Effector CD4-positive, alpha-beta T cell (primary cell): ENCODE data around the gene HOXA4.

Experiments
- DNase-seq: peaks from one replicate; pipeline ENCODE4 v3.0.0-alpha.2; 2020

Gene HOXA4

GRCh38 chr7:27146491-27147198, 16.1 kb upstream of the HOXA4 start:
- no peak for DNase-seq

DNA sequence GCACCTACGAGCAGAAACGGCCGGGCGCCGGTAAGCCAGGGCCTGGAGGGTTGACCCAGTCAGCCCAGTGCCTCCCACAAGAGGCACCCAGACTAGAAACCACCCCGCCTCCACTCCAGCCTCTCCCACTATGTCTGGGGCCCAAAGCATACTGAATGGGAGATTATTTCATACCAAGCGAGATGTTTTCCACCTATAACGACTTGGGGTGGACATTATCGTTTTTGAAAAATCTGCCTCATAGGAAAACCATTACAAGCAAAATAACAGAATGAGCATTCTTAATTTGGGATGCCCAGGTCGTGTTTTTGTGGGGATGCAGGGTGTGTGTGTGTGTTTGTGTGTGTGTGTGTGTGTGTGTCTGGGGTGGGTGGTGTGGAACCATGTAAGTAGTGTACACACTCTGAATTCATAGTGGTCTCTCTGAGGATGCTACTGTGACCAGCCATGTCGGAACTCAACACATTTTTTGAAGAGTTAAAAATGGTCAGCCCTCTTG, 15.4 kb upstream of the HOXA4 start:
- no peak for DNase-seq

- no peak for DNase-seq
Observed at GRCh38 chr7:27145165-27145913, 14.8 kb upstream of the HOXA4 start.

DNA sequence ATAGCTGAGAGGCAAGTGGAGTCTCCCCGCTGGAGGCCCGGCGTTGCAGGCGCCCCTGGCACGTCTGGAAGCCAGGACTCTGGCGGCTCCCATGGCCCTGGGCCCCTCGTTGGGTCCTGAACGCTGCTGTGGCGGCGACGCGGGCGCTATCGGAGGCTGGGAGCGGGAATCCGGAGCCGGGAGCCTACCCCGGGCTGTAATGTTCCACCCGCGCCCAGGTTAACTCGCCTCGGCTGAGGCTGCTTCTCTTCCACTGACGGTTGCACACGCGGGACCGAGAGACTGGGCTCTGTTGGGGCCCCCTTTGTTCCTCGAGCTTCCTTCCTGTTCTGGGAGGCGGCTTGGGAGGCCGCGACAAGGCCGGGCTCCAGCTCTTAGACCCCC, 14.2 kb upstream of the HOXA4 start:
- no peak for DNase-seq

DNA sequence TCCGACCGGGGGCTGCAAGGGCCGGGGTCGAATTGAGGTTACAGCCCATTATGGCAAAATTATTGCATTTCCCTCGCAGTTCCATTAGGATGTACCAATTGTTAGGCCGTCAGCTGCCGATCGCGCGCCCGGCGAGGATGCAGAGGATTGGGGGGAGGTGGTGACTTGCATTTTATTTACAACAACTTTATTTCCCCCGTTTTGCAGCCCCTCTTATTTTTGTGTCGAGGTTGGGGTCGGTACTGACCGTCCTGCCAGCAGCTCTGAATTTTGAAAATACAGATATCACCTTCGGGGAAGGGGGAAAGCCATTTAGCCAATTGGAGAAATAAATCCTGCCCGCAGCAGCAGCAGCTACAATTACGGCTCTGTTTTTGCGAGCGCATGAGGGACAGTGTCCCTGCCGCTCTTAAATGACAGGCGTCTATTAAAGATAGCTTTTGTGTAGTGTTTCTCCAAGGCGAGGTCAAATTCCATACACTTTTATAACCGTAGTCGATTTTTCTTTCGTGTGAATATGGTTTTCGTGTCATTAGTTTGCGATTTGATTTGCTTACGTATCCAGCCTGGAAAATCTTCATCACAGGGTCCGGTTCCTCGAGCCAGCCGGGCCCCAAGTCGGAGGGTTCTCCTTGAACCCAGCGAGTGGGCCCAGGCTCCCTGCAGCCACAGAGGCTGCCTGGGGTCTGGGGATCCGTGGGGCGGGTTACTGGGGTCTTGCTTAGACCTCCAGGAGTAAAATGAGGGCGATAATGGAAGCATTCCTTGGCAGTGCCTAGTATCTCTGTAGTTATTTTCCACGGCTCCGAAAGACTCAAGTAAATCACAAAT, 13.6 kb upstream of the HOXA4 start:
- DNase-seq = no peak

DNA sequence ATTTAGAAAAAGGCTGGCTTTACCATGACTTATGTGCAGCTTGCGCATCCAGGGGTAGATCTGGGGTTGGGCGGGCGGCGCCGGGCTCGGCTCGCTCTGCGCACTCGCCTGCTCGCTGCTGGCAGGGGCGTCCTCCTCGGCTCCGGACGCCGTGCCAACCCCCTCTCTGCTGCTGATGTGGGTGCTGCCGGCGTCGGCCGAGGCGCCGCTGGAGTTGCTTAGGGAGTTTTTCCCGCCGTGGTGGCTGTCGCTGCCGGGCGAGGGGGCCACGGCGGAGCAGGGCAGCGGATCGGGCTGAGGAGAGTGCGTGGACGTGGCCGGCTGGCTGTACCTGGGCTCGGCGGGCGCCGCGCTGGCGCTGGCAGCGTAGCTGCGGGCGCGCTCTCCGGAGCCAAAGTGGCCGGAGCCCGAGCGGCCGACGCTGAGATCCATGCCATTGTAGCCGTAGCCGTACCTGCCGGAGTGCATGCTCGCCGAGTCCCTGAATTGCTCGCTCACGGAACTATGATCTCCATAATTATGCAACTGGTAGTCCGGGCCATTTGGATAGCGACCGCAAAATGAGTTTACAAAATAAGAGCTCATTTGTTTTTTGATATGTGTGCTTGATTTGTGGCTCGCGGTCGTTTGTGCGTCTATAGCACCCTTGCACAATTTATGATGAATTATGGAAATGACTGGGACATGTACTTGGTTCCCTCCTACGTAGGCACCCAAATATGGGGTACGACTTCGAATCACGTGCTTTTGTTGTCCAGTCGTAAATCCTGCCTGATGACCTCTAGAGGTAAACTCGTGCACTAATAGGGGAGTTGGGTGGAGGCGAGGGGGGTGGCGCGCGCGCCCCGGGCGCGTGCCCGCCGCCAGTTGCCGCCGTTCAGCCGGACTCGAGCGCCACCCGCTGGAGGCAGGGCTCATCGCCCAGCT, 12.7 kb upstream of the HOXA4 start, which contains the start of gene HOXA5:
TSS of gene HOXA5 (minus strand) at position 659 of the 927 bp plus-strand sequence. CDS start at position 585, 74 bp downstream.
- DNase-seq = no peak

DNA sequence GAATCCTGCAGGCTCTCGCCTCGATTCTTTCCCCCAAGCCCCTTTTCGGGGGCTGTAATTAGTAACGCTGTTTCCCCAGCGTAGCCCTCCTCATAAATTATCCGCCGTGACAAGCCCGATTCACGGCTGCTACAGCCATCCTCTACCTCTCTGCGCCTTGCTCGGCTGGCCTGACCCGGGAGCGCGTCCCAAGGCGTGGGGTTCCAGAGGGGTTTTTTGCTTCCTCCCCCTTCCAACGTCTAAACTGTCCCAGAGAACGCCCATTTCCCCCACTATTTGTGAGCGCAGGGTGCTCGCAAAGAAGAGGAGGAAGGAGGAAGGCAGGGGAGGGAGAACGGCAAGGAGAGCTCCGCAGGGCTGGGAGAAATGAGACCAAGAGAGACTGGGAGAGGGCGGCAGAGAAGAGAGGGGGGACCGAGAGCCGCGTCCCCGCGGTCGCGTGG, 12.0 kb upstream of the HOXA4 start:
- DNase-seq = no peak

- DNase-seq = no peak
Observed at GRCh38 chr7:27141923-27142579, 11.5 kb upstream of the HOXA4 start.

DNA sequence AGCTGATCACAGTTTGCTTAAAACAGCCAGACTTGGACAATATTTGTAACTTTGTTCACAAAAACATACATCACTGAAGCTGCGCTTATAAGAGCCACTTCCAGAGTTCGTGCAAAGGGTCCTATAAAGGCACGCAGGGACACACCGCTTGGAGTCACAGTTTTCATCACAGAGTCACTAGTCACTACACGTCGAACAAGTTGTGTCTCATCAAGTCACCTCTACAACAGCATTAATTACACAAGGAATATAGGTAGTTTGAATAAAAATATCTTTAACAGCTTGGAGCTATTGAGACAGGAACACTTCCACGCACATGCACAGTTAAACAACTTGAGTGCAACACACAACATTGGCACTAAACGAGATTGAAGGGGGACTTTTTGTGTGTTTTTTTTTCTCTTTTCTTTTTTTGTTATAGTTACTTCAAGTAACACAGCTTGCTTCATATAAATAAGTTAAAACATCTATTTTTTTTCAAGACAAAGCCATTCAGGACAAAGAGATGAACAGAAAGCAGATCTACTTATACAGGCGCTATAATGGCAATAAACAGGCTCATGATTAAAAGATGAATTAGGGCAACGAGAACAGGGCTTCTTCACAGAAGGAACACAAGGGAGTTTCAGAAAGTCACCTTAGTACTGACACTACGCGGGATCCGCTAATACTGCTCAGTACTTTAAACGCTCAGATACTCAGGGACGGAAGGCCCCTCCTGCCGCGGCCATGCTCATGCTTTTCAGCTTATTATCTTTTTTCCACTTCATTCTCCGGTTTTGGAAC, 10.8 kb upstream of the HOXA4 start:
- DNase-seq = no peak

- no peak for DNase-seq
Observed at GRCh38 chr7:27140126-27140857, 9.7 kb upstream of the HOXA4 start.

- no peak for DNase-seq
Observed at GRCh38 chr7:27139334-27140125, 9.0 kb upstream of the HOXA4 start.

DNA sequence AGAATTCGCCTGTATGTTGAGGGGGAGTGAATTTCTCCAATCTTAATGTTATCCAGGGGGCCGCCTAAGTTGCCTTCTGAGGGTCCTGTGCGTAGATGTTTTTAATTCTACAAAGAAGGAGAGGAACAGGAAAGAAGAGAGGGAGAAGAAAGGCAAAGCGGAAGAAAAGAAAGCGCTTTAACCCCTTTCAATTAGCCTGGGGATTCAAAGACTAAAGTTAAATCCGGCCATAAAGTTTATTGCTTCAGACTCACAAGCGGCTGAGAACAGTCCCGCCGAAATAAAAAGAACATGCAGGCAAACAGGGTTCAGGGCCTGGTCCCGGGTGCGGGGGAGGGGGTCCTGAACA, 8.4 kb upstream of the HOXA4 start:
- no peak for DNase-seq

DNA sequence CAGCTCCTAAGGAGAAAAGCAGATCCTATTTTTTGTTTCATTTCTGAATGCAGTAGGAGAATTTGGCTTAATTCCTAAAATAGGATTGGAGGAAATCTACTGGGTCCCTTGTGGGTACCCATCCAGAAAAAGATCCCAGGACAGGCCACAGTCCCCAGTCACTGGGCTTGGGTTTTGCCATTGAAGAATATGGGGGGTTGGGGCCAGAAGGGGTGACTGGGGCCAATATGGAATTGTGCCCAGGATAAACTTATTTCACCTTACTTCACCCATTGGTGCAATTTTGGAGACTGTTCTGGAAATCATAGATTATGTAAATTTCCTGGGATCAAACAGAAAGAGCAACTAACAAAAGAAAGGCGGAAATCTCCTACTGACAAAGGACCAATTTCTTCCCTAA, 7.9 kb upstream of the HOXA4 start:
- DNase-seq = no peak

DNA sequence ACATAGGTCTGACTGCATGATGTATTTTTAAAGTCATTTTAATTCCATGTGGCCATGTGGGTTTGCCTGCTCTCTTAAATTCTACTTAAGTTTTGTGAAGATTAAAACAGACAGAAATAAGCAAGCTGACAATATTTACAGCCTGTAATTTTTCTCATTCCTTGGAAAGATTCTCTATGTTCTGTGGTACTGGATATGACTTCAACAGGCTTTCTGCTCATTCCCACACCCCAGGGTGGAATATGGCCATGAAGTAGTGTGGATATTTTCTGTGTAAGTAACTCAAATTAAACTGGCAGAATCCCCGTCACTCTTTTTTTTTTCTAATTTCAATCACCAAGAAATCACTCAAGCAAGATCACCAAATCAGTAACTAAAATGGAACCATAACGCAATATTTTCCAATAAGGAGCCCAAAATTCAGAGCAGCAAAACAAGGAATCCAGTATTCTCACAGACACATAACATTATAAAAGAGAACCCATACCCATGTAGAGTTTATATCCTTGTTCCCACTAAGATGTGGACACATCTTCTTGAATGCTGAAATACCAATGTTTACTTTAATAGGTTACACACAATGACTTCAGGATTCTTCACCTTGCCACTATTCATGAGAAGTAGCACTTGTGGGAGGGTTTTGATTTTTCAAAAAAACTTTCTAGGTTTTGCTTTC, 7.2 kb upstream of the HOXA4 start:
- DNase-seq = no peak

- no peak for DNase-seq
Observed at GRCh38 chr7:27134392-27134791, 3.8 kb upstream of the HOXA4 start.

GRCh38 chr7:27133409-27134231, 3.1 kb upstream of the HOXA4 start:
- DNase-seq = no peak

GRCh38 chr7:27132978-27133377, 2.4 kb upstream of the HOXA4 start:
- DNase-seq = no peak

- no peak for DNase-seq
Observed at GRCh38 chr7:27132214-27132613, 1.7 kb upstream of the HOXA4 start.
